Upper lobe of left lung (tissue), 4 donors: ENCODE data around the gene CRTC3.

Experiments used
- CTCF ChIP-seq, 6 experiments: fragments of 450-650 bp in 4 of 6; fragments of 200-600 bp in 2 of 6; sonication (generic) in 2 of 6; IDR thresholded peaks; one replicate each; pipeline ENCODE4 v1.5.1; 2016 to 2019; ENCODE audit warnings: antibody characterized with exemption in 6 of 6
- EP300 ChIP-seq, 4 donors: sonication (generic); formaldehyde crosslinking; IDR thresholded peaks; one replicate each; pipeline ENCODE4 v1.5.1; 2017; ENCODE audit warnings: antibody characterized with exemption in 4 of 4, control low read depth in 2 of 4
- POLR2A ChIP-seq, 4 donors: fragments of 450-650 bp; IDR thresholded peaks; one replicate each; pipeline ENCODE4 v1.5.1; 2016 to 2017; ENCODE audit warnings: antibody characterized with exemption in 4 of 4, mild to moderate bottlenecking in 2 of 4
- POLR2AphosphoS5 ChIP-seq, 2 donors: sonication (generic); formaldehyde crosslinking; IDR thresholded peaks; one replicate each; pipeline ENCODE4 v1.5.1; 2017; ENCODE audit warnings: antibody characterized with exemption in 2 of 2

- TF ChIP-seq POLR2AphosphoS5 (IDR thresholded peaks at IDR 0.05) (peak in 1 of 2 donors; percentile 26), CTCF (IDR thresholded peaks at IDR 0.05) (no peak), EP300 (IDR thresholded peaks at IDR 0.05) (peak in 1 of 4 donors; percentile 32), POLR2A (IDR thresholded peaks at IDR 0.05) (peak in 1 of 4 donors; percentile 52)
Observed at GRCh38 chr15:90571063-90571541, 41.4 kb downstream of the CRTC3 start.
